ENCODE measurements around the gene MAP1LC3B.

DNA sequence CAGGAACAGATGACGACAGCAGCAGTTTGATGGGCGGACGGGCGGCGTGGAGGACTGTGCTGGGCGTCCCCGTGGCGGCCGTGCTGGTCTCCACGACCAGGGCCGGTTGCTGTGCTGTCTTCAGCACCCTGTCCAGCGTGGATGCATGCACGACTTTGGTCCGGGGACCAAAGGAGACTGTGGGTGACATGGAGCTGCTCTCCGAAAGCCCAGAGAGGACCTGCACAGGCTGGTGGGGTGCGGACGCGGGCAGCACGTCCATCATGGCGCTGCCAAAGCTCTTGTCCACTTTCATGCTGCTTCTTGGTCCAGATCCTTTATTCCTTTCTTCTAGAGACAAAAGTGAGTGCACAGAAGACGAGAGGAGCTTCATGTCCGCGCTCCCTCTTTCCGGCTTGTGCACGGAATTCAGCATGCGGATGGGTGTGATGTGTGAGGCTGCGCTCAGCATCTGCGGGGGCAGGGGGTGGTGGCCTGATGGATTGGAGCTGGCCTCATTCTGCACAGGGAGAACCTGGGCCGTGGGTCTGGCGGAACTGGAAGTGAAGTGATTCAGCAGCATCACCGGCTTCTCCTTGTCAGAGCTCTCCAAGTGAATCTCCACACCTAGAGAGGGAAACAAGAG, 20.3 kb downstream of the MAP1LC3B start:
- TF ChIP-seq PPARA (CRISPR knock-in tag; IDR thresholded peaks at IDR 0.05; ENCODE audit: borderline replicate concordance) (no peak), TCF4 (CRISPR knock-in tag; IDR thresholded peaks at IDR 0.05; ENCODE audit: borderline replicate concordance) (no peak), ARNTL (CRISPR knock-in tag; IDR thresholded peaks at IDR 0.05; ENCODE audit: borderline replicate concordance, low read depth) (no peak), ZFP3 (CRISPR knock-in tag; IDR thresholded peaks at IDR 0.05) (no peak), ZC3H10 (CRISPR knock-in tag; IDR thresholded peaks at IDR 0.05) (no peak), ZNF565 (CRISPR knock-in tag; conservative IDR thresholded peaks at IDR 0.05; ENCODE audit: low read depth) (no peak), BACH2 (CRISPR knock-in tag; IDR thresholded peaks at IDR 0.05; ENCODE audit: borderline replicate concordance) (no peak), OSR1 (CRISPR knock-in tag; IDR thresholded peaks at IDR 0.05) (no peak), RARB (CRISPR knock-in tag; IDR thresholded peaks at IDR 0.05) (no peak), ZNF8 (CRISPR knock-in tag; IDR thresholded peaks at IDR 0.05) (no peak)
- TF ChIP-seq, protein P1, sequence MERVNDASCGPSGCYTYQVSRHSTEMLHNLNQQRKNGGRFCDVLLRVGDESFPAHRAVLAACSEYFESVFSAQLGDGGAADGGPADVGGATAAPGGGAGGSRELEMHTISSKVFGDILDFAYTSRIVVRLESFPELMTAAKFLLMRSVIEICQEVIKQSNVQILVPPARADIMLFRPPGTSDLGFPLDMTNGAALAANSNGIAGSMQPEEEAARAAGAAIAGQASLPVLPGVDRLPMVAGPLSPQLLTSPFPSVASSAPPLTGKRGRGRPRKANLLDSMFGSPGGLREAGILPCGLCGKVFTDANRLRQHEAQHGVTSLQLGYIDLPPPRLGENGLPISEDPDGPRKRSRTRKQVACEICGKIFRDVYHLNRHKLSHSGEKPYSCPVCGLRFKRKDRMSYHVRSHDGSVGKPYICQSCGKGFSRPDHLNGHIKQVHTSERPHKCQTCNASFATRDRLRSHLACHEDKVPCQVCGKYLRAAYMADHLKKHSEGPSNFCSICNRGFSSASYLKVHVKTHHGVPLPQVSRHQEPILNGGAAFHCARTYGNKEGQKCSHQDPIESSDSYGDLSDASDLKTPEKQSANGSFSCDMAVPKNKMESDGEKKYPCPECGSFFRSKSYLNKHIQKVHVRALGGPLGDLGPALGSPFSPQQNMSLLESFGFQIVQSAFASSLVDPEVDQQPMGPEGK (CRISPR knock-in tag; IDR thresholded peaks at IDR 0.05; ENCODE audit: borderline replicate concordance) = no peak
- TF ChIP-seq, protein P2, sequence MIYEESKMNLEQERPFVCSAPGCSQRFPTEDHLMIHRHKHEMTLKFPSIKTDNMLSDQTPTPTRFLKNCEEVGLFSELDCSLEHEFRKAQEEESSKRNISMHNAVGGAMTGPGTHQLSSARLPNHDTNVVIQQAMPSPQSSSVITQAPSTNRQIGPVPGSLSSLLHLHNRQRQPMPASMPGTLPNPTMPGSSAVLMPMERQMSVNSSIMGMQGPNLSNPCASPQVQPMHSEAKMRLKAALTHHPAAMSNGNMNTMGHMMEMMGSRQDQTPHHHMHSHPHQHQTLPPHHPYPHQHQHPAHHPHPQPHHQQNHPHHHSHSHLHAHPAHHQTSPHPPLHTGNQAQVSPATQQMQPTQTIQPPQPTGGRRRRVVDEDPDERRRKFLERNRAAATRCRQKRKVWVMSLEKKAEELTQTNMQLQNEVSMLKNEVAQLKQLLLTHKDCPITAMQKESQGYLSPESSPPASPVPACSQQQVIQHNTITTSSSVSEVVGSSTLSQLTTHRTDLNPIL (CRISPR knock-in tag; IDR thresholded peaks at IDR 0.05; ENCODE audit: low read depth) = no peak
- TF ChIP-seq, protein P3, sequence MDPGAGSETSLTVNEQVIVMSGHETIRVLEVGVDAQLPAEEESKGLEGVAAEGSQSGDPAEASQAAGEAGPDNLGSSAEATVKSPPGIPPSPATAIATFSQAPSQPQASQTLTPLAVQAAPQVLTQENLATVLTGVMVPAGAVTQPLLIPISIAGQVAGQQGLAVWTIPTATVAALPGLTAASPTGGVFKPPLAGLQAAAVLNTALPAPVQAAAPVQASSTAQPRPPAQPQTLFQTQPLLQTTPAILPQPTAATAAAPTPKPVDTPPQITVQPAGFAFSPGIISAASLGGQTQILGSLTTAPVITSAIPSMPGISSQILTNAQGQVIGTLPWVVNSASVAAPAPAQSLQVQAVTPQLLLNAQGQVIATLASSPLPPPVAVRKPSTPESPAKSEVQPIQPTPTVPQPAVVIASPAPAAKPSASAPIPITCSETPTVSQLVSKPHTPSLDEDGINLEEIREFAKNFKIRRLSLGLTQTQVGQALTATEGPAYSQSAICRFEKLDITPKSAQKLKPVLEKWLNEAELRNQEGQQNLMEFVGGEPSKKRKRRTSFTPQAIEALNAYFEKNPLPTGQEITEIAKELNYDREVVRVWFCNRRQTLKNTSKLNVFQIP (CRISPR knock-in tag; IDR thresholded peaks at IDR 0.05; ENCODE audit: borderline replicate concordance, low read depth) = no peak

All from SK-N-SH treated with all-trans-retinoic acid at 6 μM for 48 hours (cell line).